Large intestine (tissue), 3 donors: ENCODE data around the gene SLC28A3. TPM values are rescaled to one million over a fixed set of nuclear protein-coding genes. Genes with fewer than 3 reads are reported as not detected.

Source experiments
- DNase-seq, 2 donors: peaks; one replicate each; pipeline versions ENCODE4 v3.0.0 to v3.0.0-alpha.2; 2013
- H3K27ac ChIP-seq: one replicate; pipeline ENCODE4 v1.5.1; 2013; ENCODE audit warnings: low read length
- H3K27me3 ChIP-seq: 2 replicates; pipeline ENCODE4 v1.6.1; 2013; ENCODE audit warnings: low read length; ENCODE audit not compliant: control insufficient read depth, insufficient read depth
- H3K36me3 ChIP-seq: 2 replicates; pipeline ENCODE4 v1.6.1; 2013; ENCODE audit warnings: low read length; ENCODE audit not compliant: control insufficient read depth, insufficient read depth
- H3K4me1 ChIP-seq: one replicate; pipeline ENCODE4 v1.6.1; 2013; ENCODE audit warnings: low read length; ENCODE audit not compliant: control insufficient read depth, insufficient read depth
- H3K4me3 ChIP-seq: one replicate; pipeline ENCODE4 v1.5.1; 2013; ENCODE audit warnings: low read length
- H3K9me3 ChIP-seq: one replicate; pipeline ENCODE4 v1.6.1; 2013; ENCODE audit warnings: mild to moderate bottlenecking, low read depth, low read length, moderate library complexity; ENCODE audit not compliant: control insufficient read depth
- WGBS: methylation state at CpG from one replicate; pipeline ENCODE4 v1.1.5; 2013; ENCODE audit warnings: low lambda C conversion rate; ENCODE audit not compliant: insufficient coverage; 5-methylcytosine and 5-hydroxymethylcytosine counted together
- polyA plus RNA-seq: library from polyadenylated mRNA; unstranded; fragments of 120-200 nt; gene quantifications from one replicate; pipeline ENCODE4 v1.2.1, GENCODE V29; 2013

The SLC28A3 gene
- polyA plus RNA-seq, 1 donor = 0.81 TPM

DNA sequence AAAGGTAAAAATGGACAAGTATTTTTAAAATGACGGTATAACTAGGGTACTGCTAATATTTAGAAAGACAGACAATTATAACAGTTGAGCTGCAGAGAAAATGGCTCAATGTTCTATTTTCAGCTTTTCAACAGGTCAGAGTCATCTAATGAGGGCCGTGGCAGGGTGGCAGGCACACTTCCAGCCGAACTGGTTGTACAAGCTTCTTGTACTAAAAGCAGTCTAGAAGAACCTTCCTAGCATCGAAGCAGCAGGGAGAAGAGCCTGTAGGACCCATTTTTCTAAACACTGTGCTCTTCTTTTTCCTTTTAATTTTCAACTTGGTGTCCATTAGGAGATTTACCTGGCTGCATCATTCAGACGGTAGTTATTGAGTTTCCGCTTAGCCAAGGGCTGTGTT is 85.6 kb downstream of the SLC28A3 start:
- WGBS = 32% methylated on average over 2 of the region's 6 CpGs
- peak in 1 of 2 donors; percentile 74 for DNase-seq
- Histone ChIP-seq H3K4me1 (peaks cover 36% of the 10 kb centered on the region), H3K27me3 (no peaks in the 10 kb centered on the region), H3K9me3 (no peaks in the 10 kb centered on the region), H3K4me3 (no peak overlapping the region), H3K36me3 (no peaks in the 10 kb centered on the region), H3K27ac (peak overlapping the region; percentile 59)

DNA sequence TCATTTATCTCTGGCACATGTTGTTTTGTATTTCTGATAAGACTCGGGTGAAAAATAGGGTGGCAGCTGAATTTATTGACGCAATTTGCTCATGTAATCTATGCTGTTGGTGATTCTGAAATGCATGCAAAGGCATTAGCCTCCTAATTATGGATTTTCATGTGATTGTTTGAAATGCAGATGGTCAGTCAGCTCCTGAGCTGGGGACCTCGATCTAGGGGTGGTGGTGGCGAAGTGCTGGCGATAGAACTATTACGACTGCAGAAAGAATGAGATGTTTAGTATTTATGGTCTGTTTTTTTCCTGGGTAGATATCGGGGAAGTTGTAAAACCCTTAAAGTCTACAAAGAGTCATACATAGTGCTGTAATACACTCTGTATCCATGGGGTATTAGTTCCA is 88.6 kb downstream of the SLC28A3 start:
- Histone ChIP-seq H3K4me1 (peaks cover 36% of the 10 kb centered on the region), H3K36me3 (no peaks in the 10 kb centered on the region), H3K4me3 (peak overlapping the region; percentile 2), H3K9me3 (no peaks in the 10 kb centered on the region), H3K27me3 (no peaks in the 10 kb centered on the region), H3K27ac (peak overlapping the region; percentile 44)
- WGBS = no CpG with 5 or more reads among the region's 7 CpGs
- DNase-seq = peak in 1 of 2 donors; percentile 83

DNA sequence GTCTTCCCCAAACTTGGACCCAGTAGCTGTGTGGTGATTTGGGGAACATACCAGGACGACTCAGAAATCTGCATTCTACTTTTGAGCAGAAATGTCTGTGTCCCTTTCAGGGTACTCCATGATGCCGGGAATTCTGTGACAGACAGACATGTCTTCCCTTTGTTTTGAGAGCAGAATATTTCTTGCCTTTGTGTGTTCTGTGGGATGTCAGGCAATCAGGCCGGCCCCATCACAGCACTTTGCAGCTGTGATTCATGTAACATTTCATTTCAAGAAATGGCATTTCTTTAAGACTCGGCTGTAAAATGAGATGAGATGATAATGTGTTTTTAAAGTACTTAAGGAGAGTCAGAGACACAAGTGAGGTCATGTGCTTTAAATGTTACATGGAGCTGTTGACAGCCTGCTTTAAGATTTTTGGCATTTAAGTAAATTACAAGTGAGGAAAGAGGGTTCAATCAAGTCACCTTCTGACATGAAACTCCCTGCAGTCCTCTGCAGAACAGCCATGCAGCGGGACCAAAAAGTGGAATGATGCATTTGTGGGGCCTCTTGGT is 98.7 kb downstream of the SLC28A3 start:
- H3K27me3 ChIP-seq = no peaks in the 10 kb centered on the region
- H3K4me1 ChIP-seq = no peaks in the 10 kb centered on the region
- H3K4me3 ChIP-seq = no peak overlapping the region
- H3K27ac ChIP-seq = no peak overlapping the region
- no peaks in the 10 kb centered on the region for H3K9me3 ChIP-seq
- 40% methylated on average over 1 of the region's 5 CpGs for WGBS
- H3K36me3 ChIP-seq = no peaks in the 10 kb centered on the region
- DNase-seq = no peak

DNA sequence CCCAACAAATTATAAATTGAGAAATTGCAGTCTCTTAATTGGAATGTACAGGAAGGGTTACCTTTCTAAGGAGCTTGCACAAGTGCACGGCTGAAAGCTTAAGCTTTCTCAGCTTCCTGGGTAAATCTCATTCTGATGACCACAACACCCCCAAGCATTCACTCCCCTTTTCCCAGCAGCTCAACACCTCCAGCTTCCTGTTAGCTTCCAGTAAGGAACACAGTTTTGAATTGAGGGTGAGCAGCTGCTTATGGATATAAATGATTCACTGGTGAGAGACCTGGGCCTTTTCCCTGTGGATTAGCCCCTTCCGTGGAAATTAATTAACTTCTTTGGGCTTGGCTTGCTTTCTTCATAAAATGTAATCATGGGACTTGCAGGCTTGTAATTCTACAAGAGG is 101.2 kb downstream of the SLC28A3 start:
- no peak for DNase-seq
- H3K27me3 ChIP-seq = no peaks in the 10 kb centered on the region
- no peak overlapping the region for H3K4me3 ChIP-seq
- H3K36me3 ChIP-seq = no peaks in the 10 kb centered on the region
- WGBS = no CpG with 5 or more reads among the region's 2 CpGs
- H3K4me1 ChIP-seq = no peaks in the 10 kb centered on the region
- no peaks in the 10 kb centered on the region for H3K9me3 ChIP-seq
- H3K27ac ChIP-seq = no peak overlapping the region

DNA sequence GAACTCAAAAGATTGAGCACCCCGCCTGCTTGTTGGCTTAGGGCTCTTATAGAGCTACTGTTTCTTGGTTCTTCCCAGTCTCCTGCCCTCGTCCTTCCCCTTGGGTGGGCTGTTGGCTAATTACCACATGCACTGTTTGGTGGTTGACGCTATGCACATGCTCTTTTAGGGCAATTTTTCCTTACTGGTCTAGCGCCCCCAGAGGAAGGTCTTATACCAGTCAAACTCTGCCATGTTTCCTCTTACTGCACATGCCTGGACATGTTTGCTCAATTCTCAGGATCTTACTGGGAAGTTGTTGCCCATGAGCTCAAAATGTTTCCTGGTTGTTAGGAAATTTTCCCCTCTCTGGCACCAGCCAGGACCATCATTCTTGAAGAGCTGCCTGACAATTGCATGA is 101.9 kb downstream of the SLC28A3 start:
- DNase-seq = no peak
- Histone ChIP-seq H3K27me3 (no peaks in the 10 kb centered on the region), H3K36me3 (no peaks in the 10 kb centered on the region), H3K4me1 (no peaks in the 10 kb centered on the region), H3K4me3 (no peak overlapping the region), H3K9me3 (no peaks in the 10 kb centered on the region), H3K27ac (no peak overlapping the region)
- WGBS = 100% methylated on average over 1 of the region's 4 CpGs

DNA sequence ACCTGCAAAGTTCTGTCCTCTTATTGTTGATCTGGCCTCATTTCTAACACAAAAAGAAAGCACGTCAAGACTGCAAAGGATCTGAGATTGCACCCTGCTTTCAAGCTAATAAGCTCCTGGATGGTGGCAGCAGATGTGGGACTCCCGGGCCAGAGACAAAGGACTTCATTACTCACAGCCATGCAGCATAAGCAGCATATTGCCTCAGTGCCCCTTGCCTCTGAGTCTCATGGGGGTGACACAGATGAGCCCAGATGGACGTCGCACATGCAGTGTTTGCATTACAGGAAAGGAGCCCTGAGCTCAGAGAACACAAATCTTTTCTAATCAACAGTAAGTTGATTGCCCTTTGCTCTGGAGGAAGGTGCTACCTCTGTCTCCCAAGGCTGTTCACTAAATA is 105.0 kb downstream of the SLC28A3 start:
- WGBS = no CpG with 5 or more reads among the region's 4 CpGs
- Histone ChIP-seq H3K4me3 (no peak overlapping the region), H3K36me3 (no peaks in the 10 kb centered on the region), H3K9me3 (no peaks in the 10 kb centered on the region), H3K27me3 (no peaks in the 10 kb centered on the region), H3K4me1 (no peaks in the 10 kb centered on the region), H3K27ac (no peak overlapping the region)
- no peak for DNase-seq

DNA sequence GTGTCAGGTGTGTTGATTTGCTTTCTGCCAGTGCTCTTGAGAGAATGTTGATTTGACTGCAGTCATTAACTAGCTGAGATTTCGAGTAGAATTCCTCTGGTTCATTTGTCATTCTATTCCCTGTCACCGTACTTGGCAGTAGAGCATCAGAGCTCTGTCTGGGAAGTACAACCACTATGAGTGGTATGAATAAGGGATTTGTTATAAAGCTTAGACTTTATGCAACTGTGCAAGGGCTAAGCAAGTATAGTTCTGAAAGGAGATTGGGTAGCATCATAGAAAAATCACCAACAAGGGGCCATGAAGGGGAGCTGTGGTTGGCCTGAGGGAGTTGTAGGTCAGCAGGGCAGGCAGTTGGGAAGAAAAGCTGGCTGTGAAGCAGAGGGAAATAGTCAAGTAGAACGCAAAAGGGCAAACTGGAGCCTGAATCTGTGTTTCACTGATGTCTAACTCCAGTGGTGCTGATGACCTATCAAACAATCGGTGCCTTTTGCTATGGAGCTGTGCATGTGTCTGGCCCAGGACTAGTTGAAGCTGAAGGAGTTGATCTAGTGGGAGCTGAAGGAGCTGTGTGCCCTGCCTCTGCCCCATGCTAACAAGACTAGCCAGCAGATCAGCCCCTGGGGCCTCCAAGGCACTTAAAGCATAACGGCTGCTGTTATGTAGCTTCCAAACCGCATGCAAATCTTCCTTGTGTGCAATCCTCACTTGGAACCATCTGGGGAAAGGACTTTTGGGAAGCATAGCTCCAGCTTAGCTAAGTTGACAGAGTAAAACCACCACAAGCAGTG is 110.0 kb downstream of the SLC28A3 start:
- no peaks in the 10 kb centered on the region for H3K36me3 ChIP-seq
- WGBS = 60% methylated on average over 2 of the region's 6 CpGs
- no peaks in the 10 kb centered on the region for H3K27me3 ChIP-seq
- no peak overlapping the region for H3K4me3 ChIP-seq
- no peaks in the 10 kb centered on the region for H3K9me3 ChIP-seq
- H3K27ac ChIP-seq = no peak overlapping the region
- DNase-seq = no peak
- H3K4me1 ChIP-seq = no peaks in the 10 kb centered on the region

DNA sequence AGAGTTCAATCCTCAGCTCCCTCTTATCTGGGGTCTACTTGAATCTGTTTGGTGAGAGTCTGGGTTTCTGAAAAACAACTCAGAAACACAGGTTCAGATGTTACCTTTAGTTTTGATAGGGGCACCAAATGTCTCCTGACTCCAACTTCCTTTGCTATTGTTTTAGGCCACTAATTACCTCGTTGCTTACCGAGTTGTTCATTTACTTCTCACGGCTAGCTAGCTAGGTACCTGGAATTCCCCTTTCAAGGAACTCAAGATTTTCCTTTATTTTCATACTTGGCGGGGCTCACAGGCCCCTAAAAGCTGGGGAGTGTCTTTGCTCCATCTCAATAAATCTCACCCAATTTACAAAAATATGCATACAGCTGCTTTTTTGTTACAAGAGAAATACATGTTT is 111.4 kb downstream of the SLC28A3 start:
- no peaks in the 10 kb centered on the region for H3K27me3 ChIP-seq
- H3K36me3 ChIP-seq = no peaks in the 10 kb centered on the region
- H3K9me3 ChIP-seq = no peaks in the 10 kb centered on the region
- no peak for DNase-seq
- H3K4me3 ChIP-seq = no peak overlapping the region
- 60% methylated on average over 1 of the region's 4 CpGs for WGBS
- no peaks in the 10 kb centered on the region for H3K4me1 ChIP-seq
- no peak overlapping the region for H3K27ac ChIP-seq

DNA sequence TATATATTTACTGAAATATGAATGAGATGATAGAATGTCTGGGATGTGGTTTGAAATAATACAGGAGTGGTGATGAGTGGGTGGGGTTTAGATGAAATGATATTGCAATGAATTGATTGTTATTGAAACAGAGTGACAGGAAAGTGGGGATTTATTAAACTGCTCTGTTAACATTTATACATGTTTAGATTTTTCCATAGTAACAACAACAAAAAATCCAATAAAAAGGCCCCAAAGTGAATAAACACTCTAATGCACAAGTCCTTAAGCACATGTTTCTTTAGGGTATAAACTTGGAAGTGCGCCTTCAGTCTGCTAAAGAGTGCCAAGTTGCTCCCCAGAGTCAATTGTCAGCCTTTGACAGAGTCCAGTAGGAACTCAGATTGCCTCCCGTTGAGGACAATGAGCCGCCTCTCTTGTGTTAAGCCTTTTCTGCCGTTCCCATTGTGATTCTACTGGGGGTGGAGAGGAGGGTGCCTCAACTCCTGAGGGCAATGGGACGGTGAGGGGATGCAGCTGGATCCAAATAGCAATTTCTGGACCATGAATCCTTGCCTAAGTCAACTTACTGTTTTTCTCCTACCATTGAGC is 112.3 kb downstream of the SLC28A3 start:
- H3K27ac ChIP-seq = no peak overlapping the region
- DNase-seq = no peak
- H3K9me3 ChIP-seq = no peaks in the 10 kb centered on the region
- WGBS = no CpG with 5 or more reads among the region's 5 CpGs
- H3K27me3 ChIP-seq = no peaks in the 10 kb centered on the region
- no peak overlapping the region for H3K4me3 ChIP-seq
- no peaks in the 10 kb centered on the region for H3K4me1 ChIP-seq
- H3K36me3 ChIP-seq = no peaks in the 10 kb centered on the region

DNA sequence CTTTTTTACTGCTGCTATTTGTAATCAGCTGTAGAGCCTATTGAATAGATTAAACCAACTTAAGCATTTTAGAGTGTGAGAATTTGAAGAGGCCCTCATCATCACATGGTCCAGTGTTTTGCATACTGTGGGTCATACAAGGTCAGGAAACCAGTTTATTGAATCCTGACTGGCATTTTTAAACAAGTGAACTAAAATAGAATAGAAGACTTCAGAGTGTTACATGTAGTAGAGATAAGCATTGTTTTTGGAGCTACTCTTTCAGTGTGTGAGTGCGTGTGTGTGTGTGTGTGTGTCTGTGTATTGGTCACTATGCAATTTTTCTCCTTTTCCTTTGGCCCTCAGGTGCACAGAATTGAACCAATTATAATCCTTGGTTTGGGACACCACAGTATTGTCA is 114.4 kb downstream of the SLC28A3 start:
- WGBS = no CpG with 5 or more reads among the region's 1 CpG
- no peak for DNase-seq

More for the DNA sequence above, 114.4 kb downstream of the SLC28A3 start:
- H3K36me3 ChIP-seq = no peaks in the 10 kb centered on the region
- no peaks in the 10 kb centered on the region for H3K9me3 ChIP-seq
- H3K27ac ChIP-seq = no peak overlapping the region
- no peak overlapping the region for H3K4me3 ChIP-seq
- no peaks in the 10 kb centered on the region for H3K27me3 ChIP-seq
- no peaks in the 10 kb centered on the region for H3K4me1 ChIP-seq
